GM04504 (cell line): ENCODE data around the gene PCDH7.

Source experiments
- DNase-seq: peaks from one replicate; pipeline ENCODE4 v3.0.0-alpha.2; 2012; ENCODE audit warnings: low read depth

Gene PCDH7

GRCh38 chr4:30725562-30725961 is 5.4 kb downstream of the PCDH7 start:
- DNase-seq, result no peak

GRCh38 chr4:30726090-30726675 is 6.0 kb downstream of the PCDH7 start:
- no peak for DNase-seq

- DNase-seq, result no peak
These were observed 7.2 kb downstream of the PCDH7 start for GRCh38 chr4:30727409-30727808.

GRCh38 chr4:30728311-30728710 is 8.1 kb downstream of the PCDH7 start:
- DNase-seq, result no peak

GRCh38 chr4:30743897-30744296 is 23.7 kb downstream of the PCDH7 start:
- DNase-seq, result no peak

GRCh38 chr4:30744386-30744785 is 24.2 kb downstream of the PCDH7 start:
- no peak for DNase-seq

- no peak for DNase-seq
These were observed 24.9 kb downstream of the PCDH7 start for GRCh38 chr4:30744957-30745640.

GRCh38 chr4:30746735-30747134 is 26.6 kb downstream of the PCDH7 start:
- no peak for DNase-seq

- no peak for DNase-seq
These were observed 33.1 kb downstream of the PCDH7 start for GRCh38 chr4:30753316-30753715.

- no peak for DNase-seq
These were observed 33.9 kb downstream of the PCDH7 start for GRCh38 chr4:30754021-30754420.

- no peak for DNase-seq
These were observed 35.2 kb downstream of the PCDH7 start for GRCh38 chr4:30755346-30755745.

- DNase-seq, result no peak
These were observed 36.4 kb downstream of the PCDH7 start for GRCh38 chr4:30756553-30756952.

- DNase-seq, result peak; percentile 33
These were observed 37.2 kb downstream of the PCDH7 start for GRCh38 chr4:30757357-30757756.

- DNase-seq, result no peak
These were observed 40.4 kb downstream of the PCDH7 start for GRCh38 chr4:30760551-30760950.

GRCh38 chr4:30763321-30763727 is 43.2 kb downstream of the PCDH7 start:
- DNase-seq, result no peak

GRCh38 chr4:30765022-30765421 is 44.9 kb downstream of the PCDH7 start:
- DNase-seq, result no peak

GRCh38 chr4:30767147-30767845 is 47.1 kb downstream of the PCDH7 start:
- no peak for DNase-seq

- DNase-seq, result no peak
These were observed 48.1 kb downstream of the PCDH7 start for GRCh38 chr4:30768277-30768676.

GRCh38 chr4:30769093-30769492 is 48.9 kb downstream of the PCDH7 start:
- DNase-seq, result no peak

- peak; percentile 47 for DNase-seq
These were observed 49.9 kb downstream of the PCDH7 start for GRCh38 chr4:30770049-30770549.

- no peak for DNase-seq
These were observed 50.6 kb downstream of the PCDH7 start for GRCh38 chr4:30770812-30771211.

GRCh38 chr4:30776451-30776850 is 56.3 kb downstream of the PCDH7 start:
- DNase-seq, result no peak

- no peak for DNase-seq
These were observed 56.8 kb downstream of the PCDH7 start for GRCh38 chr4:30776921-30777415.
